Activated CD4-positive, alpha-beta T cell treated with anti-CD3 and anti-CD28 coated beads, Interleukin-2, Interleukin-4, amounts not matched to agents 100 ng/mL and 50 ng/mL, durations not matched to agents 16 hours and 8 hours (primary cell): ENCODE results near the gene TARDBP.
"Not testable (repeated sequence)": the region's sequence is repeated elsewhere in the genome, so short reads cannot be mapped to it uniquely, and the experiment has no call there.

Experiments
- DNase-seq: peaks from one replicate; pipeline ENCODE4 v3.0.0-alpha.2; 2020; ENCODE audit warnings: low spot score

TARDBP gene

DNA sequence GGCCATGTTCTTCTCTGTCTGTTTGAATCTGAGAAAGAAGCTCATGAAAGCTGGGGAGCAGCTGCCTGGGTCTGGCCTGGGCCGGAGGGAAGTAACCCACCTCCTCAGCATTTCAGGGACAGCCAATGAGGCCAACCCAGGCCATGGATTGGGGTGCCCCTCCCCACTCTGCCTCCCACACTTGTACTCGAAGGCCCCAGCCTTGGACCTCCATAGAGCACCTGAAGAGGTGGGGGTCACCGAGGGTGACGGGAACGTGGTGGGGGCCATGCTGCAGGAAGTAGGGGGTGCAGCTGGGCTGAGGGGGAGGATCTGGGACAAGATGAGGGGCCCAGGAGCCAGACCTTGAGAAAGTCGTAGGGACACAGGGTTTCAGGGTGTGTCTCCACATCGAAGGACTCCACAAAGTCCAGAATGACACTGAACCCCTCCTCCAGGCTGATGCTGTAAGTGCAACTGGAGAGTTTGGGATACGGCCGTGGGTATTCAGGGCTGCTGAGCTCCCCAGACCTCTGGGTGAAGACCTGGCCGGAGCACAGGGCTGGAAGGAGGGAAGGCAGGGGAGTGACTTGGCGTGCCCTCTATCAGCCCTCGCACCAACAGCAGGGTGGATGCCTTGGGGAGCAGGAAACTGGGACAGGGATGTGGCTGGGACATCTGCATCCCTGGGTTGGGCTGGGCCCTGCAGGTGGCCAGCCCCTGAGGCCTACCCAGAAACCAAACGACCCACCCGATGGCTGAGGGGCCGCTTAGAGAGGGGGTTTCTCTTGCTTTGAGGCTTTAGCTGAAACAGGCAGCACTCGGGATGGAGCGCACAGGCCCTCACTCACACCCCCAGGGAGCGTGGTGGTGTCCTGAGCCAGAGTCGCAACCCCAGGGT is 30.8 kb downstream of the TARDBP start:
- no peak for DNase-seq

GRCh38 chr1:11044086-11044848 is 31.8 kb downstream of the TARDBP start:
- no peak for DNase-seq

DNA sequence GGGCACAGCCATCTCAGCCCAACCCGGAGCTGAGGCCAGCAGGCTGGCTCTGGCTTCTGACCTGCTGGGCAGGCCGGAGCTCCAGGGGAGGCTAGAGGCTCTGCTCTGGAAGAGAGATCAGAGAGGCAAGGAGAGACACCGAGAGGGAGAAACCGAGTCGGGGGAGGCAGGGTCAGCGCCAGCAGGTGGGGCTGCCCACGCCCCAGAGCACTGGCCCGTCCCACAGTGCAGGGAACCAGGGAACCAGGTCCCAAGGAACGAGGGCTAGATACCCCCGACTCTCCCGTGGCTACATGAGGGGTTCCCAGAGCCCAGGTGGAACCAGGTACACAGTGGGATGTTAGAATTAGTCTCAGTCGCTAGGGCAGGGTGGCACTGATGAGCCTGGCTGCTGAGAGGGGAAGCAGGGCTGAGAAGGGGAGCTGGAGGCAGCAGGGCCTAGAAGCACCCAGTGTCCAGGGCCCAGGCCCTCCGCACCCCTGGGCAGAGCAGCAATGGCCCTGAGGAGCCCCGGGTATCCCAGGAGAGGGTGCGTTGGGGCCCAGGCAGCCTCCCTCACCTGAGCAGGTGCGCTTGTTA is 32.5 kb downstream of the TARDBP start:
- DNase-seq, result no peak

GRCh38 chr1:11045428-11046269 is 33.2 kb downstream of the TARDBP start:
- no peak for DNase-seq

DNA sequence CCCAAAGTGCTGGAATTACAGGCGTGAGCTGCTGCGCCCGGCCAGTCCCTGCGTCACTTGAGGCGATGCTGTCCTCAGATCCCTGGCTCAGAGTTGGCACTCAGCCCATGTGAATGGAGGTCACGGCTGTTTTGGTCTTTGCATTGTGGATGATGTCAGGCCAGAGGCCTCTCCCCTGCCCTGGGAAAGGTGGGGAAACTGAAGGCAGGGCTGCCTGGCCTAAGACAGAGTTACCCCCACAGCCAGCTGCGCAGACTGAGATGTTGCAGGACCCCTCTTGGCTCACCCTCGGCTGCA is 33.8 kb downstream of the TARDBP start:
- no peak for DNase-seq

GRCh38 chr1:11046625-11047365 is 34.3 kb downstream of the TARDBP start, which contains the start of gene MASP2:
Gene MASP2 (minus strand): TSS chr1:11047239. CDS start chr1:11047207, 32 bp downstream.
- DNase-seq, result no peak

DNA sequence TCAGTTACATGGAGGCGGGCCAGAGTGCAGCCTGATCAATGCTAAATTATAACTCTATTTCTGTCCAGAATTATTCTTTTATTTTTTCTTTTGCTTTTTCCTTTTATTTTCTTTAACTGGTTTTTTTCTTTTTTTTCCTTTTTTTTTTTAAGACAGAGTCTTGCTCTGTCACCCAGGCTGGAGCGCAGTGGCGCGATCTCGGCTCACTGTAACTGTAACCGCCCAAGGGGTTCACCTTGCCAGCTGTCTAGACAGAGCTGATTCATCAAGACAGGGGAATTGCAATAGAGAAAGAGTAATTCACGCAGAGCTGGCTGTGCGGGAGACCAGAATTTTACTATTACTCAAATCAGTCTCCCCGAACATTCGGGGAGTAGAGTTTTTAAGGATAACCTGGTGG is 38.7 kb downstream of the TARDBP start:
- DNase-seq, result not testable (repeated sequence)

GRCh38 chr1:11051781-11052511 is 39.5 kb downstream of the TARDBP start:
- peak; percentile 30 for DNase-seq

DNA sequence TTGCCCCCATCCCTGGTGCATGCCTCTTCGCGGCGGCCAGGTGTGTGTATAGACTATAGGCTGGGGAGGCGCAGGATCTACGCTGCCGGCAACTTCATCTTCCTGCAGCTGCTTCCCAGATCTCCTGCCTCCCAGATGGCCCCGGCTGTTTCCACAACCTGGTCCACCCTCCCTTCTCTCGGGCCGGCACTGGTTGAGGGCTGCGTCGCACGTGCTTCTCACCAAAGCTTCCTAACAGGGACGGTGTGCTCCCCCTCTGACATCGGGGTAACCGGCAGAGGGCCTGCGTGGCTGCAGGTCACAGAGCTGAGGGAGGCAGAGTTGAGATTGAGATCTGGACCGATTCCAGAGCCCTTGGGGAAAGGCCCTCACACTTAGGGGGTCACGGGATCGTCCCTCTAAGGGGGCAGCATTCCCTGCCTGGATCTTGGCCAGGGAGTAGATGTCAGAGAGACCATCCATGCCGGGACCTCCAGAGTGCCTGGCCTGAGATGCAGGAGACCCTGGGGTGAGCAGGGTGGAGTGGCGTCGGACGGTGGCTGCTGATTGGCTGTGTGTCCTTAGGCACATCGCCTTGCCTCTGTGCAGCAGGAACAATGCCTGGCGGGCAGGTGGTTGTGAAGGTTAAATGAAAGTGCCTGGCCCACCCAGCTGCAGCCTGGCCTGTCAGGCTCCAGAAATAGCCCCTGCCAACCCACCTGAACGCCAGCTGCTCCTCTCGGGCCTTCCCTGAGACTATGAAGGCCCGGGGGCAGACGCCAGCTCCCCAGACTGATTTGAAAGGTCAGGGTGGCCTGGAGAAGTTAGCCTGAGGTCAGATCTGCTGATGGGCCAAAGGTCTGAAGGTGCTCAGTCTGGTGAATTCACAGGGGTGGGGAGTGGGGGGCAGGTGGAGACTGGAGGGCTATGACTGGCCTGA is 40.6 kb downstream of the TARDBP start:
- peak; percentile 30 for DNase-seq

- no peak for DNase-seq
These were observed 41.3 kb downstream of the TARDBP start for GRCh38 chr1:11053758-11054137.

- DNase-seq, result no peak
These were observed 41.7 kb downstream of the TARDBP start for GRCh38 chr1:11054181-11054580.

DNA sequence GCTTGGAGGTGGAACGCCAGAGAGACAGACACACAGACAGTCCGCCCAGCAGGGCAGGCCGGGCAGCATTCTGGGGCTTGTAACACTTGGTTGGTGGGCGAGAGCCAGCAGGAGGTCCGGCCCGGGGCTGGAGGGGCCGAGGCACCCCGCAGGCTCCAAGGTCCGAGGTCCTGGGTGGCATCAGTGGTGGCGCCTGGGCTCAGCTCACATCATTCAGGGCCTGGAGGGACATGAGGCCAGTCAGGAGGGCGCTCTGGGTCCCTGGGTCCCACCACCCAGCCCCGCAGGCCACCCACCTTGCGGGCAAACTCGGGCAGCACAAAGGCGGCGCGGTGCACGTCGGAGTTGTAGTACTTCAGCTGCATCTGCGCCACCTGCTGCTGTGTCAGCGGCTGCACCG is 42.2 kb downstream of the TARDBP start:
- DNase-seq, result no peak

GRCh38 chr1:11055676-11056075 is 43.2 kb downstream of the TARDBP start:
- no peak for DNase-seq

- no peak for DNase-seq
These were observed 44.0 kb downstream of the TARDBP start for GRCh38 chr1:11056504-11056903.

DNA sequence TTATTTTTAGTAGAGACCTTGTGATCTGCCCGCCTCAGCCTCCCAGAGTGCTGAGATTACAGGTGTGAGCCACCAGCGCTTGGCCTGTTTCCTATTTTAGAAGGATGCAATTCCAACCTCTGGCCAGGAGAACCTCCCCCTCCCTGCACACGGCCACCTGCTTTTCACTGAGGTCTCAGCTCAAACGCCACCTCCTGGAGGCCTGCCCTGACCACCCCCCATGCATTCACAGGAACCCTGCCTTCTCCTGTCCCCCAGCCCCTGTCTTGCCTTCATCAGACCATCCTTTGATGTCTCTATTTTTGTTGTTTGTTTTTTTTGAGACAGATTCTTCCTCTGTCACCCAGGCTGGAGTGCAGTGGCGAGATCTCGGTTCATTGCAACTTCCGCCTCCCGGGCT is 45.0 kb downstream of the TARDBP start:
- no peak for DNase-seq

DNA sequence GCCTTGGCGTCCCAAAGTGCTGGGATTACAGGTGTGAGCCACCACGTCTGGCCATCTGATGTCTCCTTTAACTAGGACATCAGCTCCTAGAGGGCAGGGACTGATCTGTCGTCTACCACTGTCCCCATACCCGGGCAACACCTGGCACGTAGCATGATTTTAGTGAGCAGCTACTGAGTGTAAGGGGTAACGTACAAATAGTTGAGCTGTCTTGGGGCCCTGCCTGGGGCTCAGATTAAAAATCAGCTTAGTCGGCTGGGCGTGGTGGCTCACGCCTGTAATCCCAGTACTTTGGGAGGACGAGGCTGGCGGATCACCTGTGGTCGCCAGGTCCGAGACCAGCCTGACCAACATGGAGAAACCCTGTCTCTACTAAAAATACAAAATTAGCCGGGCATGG is 45.6 kb downstream of the TARDBP start:
- DNase-seq, result no peak

GRCh38 chr1:11058595-11059154 is 46.2 kb downstream of the TARDBP start:
- no peak for DNase-seq

- DNase-seq, result peak; percentile 28
These were observed 46.9 kb downstream of the TARDBP start for GRCh38 chr1:11059155-11059967.
